Fibroblast of peridontal ligament (primary cell): ENCODE measurements around the gene ADCY9.

Source experiments
- DNase-seq: peaks from one replicate; pipeline ENCODE4 v3.0.0-alpha.2; 2010; ENCODE audit errors: extremely low read depth

Gene ADCY9

DNA sequence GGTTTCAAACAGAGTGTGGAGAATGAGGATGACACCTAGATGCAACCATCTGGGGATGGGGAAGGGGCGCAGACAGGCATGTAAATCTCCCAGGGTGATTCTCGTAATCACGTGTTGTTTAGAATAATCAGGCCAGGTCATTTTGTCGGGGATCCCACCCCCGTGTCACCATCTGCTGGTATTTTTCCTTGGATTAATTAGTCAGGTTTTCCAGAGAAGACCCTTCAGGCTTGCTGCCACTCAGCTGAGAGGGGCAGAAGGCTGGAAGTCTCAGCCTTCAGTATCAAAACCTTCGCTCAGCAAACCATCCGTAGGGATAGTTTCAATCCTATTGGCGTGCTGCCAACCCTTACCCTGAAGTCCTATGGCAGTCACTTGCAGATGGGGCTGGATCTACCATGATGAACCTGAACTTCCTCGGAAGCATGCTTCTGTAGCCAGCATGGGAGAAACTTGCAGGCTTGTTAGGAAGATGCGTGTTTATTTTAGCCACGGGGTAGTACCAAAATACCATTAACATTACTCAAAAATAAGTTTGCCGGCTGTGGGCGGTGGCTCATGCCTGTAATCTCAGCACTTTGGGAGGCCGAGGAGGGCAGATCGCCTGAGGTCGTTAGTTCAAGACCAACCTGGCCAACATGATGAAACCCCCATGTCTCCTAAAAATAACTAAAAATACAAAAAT is 7.5 kb upstream of the ADCY9 start:
- DNase-seq, result peak; percentile 36

DNA sequence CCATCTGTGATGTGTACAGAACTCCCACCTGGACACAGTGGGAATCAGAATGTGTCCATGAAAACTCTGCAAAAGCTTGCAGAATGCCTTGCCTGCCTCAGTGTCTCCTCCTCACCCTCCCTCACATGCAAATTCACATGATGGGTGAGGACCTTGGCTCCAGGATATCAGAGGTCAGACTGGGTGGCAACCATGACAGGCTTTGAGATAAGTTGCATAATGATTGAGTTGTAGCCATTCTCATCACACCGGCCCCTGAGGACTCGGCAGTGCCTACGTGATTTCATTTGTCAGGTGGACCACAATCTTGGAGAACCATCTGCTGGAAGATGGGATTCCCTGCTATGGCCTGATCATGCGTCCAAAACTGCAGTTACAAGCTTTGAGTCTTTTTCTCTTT is 3.9 kb upstream of the ADCY9 start:
- DNase-seq, result no peak

DNA sequence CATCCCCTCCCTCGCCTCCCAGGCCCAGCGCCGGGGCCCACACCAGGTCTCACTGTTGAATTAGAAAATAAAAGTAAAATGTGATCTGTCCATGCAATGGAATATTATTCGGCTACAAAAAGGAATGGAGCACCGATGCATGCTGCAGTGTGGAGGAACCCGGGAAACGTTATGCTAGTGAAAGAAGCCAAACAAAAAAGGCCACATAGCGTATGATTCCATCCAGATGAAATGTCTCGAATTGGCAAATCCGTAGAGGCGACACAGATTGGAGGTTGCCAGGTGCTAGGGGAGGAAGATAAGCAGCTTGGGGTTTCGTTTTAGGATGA is 972 bp upstream of the ADCY9 start:
- no peak for DNase-seq

DNA sequence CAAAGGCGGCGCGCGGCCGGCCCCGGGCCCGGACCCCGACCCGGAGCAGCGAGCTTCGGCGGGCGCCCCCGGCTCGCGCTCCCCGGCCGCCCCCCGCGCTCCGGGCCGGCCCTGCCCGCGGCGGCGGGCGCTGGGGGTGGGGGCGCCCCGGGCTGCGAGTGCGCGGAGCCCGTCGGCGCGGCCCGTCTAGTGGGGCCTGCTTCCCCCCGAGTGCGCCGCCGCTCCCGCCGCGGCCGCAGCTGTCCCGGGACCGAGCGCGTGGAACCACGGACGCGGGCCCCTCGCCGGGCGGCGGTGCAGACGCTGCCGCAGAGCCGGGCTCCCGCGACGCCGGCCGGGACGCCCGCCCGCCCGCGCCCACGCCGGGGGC is 308 bp downstream of the ADCY9 start:
- no peak for DNase-seq

DNA sequence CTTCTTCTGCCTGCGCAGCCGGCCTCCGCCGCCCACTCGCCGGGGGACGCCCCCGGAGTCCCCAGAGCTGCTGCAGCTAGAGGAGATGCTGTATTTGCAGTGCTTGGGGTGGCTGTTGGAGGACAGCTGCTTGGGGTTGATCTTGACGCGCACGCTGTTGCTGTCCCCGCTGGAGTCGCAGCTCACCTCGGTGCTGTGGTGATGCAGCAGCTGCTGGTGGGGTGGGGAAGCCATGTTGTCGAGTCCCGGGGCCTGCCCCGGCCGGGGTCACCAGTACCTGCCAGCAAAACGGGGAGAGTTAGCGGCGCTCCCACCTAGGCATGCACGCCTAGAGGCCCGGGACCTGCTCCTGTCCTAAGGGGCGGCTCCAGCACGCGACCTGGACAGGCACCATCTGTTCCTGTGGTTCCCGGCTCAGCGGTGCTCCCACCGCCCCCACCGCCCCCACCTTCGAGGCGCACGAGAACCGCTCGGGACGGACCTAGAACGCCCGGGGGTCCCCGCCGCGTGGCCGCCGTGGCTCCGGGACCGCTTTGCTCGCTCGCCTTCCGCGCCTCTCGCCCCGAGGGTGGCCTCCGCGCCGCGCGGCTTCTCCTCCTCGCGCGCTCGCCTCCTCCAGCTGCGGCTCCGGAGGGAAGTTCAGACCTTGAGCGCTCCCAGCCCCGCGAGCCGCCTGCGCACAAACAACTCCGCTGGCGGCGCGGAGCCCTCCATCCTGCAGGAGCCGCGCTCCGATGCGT is 863 bp downstream of the ADCY9 start:
- DNase-seq, result peak; percentile 53

DNA sequence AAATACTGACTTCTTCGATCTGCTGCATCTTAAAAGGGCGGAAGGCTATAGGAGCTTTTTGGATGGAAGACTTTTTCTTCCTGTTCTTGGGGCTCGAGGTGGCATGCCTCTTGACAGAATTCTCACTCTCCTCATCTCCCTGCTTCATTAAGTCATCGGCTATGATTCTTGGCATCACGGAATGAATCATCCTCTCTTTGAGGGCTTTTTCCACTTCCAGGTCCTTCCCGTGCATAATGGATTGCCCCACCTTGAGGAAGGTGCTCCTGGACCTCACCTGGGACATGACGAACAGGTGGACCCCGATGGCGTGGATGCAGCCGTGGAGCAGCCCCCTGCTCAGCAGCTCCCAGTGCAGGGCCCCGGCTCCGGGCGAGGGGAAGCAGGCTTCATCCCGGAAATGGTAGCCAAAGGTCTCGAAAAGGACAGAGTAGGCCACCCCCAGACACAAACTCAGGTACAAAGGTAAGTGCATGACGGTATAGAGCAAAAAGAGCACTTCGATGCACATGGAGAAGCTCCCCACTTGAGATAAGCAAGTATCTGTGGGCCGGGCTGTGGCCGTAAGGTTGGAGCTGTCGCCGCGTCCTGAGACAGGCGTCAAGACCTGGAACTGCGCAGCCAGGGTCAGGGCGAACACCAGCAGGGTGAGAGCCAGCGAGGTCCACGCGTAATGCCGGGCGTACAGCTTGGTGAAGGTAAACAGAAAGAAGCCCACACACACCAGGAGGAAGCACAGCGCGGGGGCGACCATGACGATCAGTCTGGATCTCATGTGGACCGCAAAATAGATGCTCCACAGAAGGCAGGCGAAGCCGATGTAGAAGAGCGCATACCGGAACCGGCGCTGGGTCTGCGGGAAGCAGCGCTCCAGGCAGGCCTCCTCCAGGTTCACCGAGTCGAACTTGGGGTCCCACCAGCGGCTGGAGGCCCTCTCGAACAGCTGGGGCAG is 1.7 kb downstream of the ADCY9 start:
- no peak for DNase-seq

DNA sequence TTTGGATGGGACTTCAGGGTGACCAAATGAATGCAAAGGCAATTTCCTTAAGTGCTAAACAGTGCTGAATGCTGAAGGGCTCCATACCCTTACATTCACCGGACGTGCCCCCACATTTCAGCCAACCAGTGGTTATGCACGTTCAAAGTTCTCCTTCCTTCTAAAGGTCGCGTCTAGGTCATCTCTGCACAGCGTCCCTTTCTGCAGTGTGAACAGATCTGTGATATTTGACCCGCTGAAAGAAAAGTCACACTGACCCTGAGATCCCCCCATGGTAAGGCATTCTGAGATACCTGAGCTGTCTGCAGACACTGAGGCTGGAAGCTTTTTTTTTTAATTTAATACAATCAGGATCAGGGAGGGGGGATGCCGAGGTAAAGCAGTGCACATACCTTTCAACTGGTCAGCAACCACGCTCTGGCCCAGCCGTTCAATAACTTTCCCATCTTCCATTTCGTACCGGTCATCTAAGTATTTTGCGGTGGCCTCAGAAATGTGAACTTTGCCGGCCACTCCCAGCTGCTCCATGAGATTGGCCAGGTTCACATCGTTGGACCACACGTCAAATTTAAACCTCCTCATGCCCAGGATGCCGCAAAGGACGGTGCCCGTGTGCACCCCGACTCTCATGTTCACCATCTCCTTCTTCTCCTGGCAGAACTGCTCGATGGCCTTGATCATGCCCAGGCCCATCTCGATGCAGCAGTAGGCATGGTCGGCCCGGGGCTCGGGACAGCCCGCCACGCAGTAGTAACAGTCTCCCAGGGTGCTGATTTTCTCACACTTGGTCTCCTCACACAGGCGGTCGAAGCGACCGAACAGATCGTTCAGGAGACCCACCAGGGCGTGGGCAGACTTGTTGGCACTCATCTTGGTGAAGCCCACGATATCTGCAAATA is 2.6 kb downstream of the ADCY9 start:
- DNase-seq, result no peak

DNA sequence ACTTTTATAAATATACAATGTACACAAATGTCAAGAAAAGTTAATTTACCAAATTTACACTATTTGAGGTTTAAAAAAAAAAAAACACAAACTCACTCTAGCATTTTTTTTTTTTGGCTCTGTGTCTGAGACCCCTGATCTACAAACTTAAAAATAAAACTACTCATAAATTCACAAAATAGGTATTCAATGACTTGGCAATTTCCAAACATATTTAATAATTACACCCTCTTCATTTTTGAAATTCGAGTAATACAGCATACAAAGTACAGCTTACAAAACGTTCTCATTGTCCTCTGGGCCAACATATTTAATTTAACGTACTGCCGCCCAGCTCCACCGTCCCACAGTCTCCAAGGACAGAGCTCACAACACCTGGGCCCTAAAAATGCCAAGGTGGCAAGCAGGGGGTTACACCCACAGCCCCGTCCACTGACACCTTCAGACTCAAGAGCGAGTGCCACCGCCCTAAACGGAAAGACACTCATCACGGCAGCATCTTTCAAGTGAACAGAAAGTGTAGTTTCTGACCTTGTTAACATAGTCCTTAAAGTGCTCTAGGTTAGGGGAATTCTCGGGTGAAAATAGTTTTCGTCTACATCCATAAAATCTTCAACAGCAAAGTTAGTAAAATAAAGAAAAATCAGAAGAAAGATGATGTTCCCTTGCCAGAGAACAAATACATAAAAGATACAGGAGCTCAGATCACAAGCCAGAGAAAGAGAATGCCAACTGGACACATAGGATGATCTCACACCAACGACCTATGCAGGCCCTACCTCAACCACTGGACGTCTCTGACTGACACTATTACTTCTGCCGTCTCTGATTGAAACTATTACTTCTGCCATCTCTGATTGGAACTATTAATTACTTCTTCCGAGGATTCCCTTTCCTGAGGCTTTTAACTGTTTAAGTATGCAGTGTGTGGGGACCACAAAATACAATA is 4.2 kb downstream of the ADCY9 start:
- peak; percentile 58 for DNase-seq

DNA sequence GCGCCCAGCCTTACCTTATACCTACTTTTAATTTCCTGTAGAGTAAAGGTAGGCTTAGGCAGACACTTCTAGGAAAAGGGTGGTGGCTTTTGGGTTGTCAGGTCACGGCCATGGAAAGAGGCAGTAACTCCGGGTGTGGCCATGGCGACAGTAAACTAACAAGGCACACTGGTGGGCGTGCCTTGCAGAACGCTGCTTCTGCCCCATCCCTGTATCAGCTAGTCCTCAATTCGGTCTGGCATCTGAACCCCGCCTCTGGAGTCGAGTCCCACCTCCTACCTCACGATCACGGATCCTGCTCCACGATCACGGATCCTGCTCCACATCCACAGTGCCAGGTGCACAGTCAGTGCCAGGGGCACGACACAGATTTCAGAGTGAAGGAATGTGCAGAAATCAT is 5.6 kb downstream of the ADCY9 start:
- DNase-seq, result no peak

DNA sequence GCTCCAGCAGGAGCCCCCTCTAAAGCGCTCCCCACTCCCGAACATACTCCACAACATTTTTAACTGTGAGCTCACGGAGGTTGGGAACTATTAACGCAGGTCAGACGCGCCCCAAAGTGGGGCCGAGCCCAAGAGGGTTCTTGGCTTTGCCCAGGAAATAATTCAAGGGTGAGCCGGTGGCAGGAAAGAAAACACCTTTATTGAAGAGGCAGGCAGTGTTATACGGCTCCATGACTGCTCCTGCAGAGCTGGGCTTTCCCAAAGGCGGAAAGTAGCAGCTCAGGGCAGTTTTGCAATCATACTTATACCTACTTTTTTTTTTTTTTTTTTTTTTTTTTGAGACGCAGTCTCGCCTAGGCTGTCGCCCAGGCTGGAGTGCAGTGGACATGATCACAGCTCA is 6.2 kb downstream of the ADCY9 start:
- no peak for DNase-seq

DNA sequence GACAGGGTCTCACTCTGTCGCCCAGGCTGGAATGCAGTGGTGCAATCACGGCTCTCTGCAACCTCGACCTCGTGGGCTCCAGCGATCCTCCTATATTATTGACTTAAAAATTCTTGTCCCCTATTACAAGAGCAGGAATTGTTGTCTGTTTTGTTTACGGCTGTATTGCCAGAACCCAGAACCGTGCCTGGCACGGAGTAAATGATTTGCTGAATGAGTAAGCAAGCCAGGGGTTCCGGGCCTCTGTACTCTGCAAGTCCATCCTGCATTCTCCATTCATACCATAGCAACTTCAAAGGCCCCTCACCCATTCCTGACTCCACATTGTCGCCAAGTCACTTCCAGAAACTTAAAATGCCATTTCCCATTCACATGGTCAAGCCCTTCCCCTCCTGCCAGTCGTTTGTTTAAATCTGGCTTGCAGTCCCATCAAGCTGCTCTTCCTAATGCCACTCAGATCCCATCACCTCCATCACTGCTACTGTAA is 6.9 kb downstream of the ADCY9 start:
- DNase-seq, result no peak

DNA sequence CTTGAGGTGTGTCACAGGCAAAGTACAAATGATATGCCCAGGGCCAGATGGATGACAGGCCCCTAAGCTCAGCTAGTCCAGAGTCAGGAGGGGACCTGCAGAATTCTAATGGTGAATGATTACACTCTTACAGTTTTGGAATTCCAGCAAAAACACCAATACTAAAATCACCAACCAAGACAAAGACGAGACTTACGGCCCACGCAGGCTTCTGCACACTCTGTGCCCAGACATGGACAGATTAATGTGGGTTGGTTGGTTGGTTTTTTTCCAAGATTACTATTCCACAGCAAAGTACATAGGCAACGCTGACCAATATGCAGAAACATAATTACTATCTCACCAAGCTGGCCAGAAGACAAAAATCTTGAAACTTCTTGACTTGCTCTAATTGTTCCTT is 9.7 kb downstream of the ADCY9 start:
- DNase-seq, result no peak

DNA sequence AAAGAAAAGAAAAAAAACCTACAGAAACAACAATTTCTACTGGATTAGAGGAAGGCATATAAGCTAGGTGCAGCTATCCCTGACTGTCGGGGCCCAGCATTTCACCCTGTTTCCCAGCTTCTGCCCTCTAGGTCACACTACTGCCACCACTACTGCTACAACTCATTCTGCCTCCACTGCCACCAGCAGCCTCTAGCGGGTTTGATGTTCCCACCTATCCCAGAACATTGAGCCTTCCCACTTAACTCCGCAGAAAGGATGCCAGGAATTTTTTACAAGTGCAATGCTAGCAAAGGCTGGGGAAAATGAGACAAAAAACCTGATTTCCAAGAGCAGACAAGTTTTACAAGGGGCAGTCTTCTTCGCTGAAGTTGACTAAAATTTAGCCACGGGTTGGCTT is 10.4 kb downstream of the ADCY9 start:
- DNase-seq, result no peak

DNA sequence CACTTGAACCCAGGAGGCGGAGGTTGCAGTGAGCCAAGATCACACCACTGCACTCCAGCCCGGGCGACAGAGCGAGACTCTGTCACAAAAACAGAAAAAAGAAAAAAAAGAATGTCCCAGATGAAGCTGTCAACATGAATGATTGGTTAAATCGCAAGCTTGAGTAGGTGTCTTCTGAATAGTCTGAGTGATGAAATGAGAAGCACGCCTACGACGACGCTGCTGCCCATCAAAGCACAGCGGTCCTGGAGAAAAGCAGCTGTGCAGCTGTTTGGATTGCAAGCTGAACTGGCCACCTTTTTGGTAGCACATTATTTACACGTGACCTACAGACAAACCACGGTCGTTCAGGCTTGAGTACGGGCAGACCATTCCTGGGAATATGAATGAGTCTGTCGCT is 12.5 kb downstream of the ADCY9 start:
- DNase-seq, result no peak

DNA sequence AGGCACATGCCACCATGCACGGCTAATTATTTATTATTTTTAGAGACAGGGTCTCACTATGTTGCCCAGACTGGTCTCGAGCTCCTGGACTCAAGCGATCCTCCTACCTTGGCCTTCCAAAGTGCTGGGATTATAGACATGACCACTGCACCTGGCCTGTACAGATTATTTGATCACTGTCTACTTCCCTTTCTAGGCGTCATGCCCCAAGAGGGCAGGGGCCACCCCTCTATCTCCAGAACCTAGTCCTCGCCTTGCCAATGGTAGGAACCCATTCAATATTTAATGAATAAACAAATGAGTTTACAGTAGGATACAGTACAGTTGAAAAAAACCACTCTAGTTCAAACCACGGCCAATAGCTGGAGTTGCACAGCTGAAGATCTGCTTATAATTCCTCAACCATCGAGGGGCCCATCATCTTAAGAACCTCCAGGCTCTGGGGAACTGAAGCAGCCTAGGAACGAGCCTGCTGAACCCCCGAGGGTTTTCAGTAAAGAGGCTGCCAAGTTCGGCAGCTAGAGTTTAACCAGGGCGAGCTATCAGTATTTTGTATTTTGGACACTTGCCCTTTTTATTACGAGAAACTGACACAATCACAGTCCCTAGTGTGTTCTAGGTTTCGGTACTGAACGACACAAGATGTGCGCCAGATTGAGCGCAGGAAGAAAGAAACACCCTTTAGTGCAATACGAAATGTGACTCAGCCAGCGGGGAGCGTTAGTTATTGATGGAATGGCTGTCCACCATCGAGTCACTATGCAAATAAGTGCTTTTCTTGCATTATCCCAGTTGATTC is 14.6 kb downstream of the ADCY9 start:
- DNase-seq, result peak; percentile 65

DNA sequence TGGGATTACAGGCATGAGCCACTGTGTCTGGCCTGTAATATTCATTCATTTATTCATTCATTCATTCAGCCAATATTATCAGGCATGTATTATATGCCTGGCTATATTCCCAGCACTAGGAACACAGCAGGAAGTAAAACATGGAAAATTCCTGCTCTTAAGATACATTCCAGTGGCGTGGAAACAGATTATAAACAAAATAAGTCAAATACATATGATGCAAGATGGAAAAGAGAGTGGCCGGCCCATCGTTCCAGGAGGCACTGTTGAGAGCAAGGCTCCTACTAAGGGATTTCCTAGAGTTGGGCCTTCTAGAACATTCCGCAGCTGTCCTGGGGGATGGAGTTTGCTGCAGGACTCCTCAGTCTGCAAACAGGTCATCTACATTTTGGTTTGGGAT is 17.7 kb downstream of the ADCY9 start:
- peak; percentile 45 for DNase-seq

DNA sequence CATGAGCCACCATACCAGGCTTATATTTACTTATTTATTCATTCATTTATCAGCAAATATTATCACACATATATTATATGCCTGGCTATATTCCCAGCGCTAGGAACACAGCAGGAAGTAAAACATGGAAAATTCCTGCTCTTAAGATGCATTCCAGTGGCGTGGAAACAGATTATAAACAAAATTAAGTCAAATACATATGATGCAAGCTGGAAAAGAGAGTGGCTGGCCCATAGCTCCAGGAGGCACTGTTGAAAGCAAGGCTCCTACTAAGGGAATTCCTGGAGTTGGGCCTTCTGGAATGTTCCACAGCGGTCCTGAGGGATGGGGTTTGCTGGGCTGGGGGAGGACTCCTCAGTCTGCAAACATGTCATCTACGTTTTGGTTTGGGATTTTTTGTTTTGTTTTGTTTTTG is 18.4 kb downstream of the ADCY9 start:
- DNase-seq, result peak; percentile 78

DNA sequence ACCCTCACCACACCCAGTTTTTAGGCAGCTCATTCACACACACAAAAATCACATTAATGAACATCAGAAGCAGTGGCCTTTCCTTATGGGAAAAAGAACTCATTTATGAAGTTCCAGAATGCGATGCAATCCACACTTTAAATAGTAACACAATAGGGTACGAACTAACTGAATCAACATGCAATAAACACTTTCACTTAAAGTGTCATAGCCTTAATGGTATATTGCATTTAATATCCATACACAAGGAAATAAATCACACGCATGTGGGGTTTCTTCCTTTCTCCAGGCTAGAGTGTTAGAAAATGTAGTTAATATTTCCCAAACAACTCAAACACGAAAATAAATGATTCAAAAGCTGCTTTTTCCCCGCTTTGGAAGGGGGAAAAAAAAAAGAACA is 19.7 kb downstream of the ADCY9 start:
- DNase-seq, result no peak

DNA sequence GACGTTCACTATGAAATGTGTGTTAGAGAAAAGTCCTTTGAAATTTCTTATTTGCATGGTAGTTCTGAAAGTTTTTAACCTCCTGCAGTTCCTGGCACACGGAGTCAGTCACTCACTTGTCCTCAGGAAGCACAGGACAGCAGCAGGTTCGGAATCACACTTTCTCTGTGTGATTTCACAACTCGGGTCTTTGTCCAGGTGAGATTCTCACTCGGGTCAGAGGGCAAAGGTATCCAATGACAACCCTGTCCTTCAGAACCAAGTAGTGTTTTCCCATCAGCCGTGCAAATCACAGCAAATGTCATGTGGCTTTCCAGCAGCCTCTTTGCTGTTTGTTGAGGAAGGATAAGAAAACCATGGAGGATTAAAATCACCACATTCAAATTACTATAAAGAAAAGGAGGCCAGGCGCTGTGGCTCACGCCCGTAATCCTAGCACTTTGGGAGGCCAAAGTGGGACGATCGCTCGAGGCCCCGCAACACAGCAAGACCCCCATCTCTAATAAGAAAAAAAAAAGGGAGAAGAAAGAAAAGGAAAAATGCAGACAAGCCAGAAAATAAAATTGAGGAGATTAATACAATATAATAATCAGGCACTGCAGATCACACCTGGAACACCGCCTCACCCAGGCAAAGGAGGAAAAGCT is 22.0 kb downstream of the ADCY9 start:
- DNase-seq, result no peak
